Bronchial epithelial cell (primary cell): ENCODE data around the gene AKAP11. TPM values are rescaled to one million over a fixed set of nuclear protein-coding genes. Genes with fewer than 3 reads are reported as not detected.
A peak's percentile ranks its signal among the peaks of the same experiment; 100 is the strongest.

Experiments
- DNase-seq: peaks from one replicate; pipeline ENCODE4 v3.0.0-alpha.2; 2010; ENCODE audit warnings: low read depth
- FAIRE-seq: peaks from 2 replicates; lab custom pipeline; 2011; peaks lifted over from hg19 to GRCh38; lab: Jason Lieb, UNC
- H3K27me3 ChIP-seq: 2 replicates; pipeline ENCODE4 v1.5.1; 2011; ENCODE audit warnings: low read length; ENCODE audit not compliant: control insufficient read depth, insufficient read depth
- H3K36me3 ChIP-seq: 2 replicates; pipeline ENCODE4 v1.5.1; 2011; ENCODE audit warnings: low read length; ENCODE audit not compliant: control insufficient read depth, insufficient read depth
- H3K4me3 ChIP-seq: 2 replicates; pipeline ENCODE4 v1.5.1; 2011; ENCODE audit warnings: mild to moderate bottlenecking, low read depth, low read length, control low read depth
- total RNA-seq: library from RNA; depleted of rRNA; stranded (reverse); fragments of >200 nt; gene quantifications from 2 replicates; pipeline ENCODE4 v1.2.1, GENCODE V29; 2014
- TF ChIP-seq, protein P1 (sequence below): IDR thresholded peaks from 2 replicates; pipeline ENCODE4 v1.5.1; 2011; ENCODE audit warnings: mild to moderate bottlenecking, moderate library complexity, low read length, control low read depth, inconsistent platforms; ENCODE audit not compliant: insufficient read depth, severe bottlenecking

AKAP11 gene
- total RNA-seq, 1 donor from 2014 or later: 13.4 TPM

DNA sequence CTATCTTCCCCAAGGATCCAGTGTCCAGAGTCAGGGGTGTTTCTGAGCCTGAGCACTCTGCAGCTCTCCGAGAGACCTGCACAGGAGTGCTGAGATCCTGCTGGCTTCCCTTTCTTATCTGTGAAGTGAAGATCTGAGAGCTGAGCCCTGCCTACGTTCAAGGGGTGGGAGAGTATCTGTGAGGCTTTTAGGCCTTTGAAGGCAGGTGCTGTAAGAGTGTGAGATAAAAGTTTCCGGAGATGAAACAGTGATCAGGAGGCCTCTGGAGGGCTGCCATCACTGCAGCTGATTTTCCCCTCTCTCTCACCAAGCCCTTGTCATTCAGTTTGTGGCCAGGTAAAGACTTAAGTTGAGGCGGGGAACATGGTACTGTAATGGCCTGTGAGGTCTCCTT lies 83.1 kb downstream of the AKAP11 start:
- no peak for DNase-seq
- Histone ChIP-seq H3K4me3 (no peak overlapping the region), H3K36me3 (no peaks in the 10 kb centered on the region), H3K27me3 (no peaks in the 10 kb centered on the region)
- FAIRE-seq: no peak
- TF ChIP-seq, protein P1, sequence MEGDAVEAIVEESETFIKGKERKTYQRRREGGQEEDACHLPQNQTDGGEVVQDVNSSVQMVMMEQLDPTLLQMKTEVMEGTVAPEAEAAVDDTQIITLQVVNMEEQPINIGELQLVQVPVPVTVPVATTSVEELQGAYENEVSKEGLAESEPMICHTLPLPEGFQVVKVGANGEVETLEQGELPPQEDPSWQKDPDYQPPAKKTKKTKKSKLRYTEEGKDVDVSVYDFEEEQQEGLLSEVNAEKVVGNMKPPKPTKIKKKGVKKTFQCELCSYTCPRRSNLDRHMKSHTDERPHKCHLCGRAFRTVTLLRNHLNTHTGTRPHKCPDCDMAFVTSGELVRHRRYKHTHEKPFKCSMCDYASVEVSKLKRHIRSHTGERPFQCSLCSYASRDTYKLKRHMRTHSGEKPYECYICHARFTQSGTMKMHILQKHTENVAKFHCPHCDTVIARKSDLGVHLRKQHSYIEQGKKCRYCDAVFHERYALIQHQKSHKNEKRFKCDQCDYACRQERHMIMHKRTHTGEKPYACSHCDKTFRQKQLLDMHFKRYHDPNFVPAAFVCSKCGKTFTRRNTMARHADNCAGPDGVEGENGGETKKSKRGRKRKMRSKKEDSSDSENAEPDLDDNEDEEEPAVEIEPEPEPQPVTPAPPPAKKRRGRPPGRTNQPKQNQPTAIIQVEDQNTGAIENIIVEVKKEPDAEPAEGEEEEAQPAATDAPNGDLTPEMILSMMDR: no peak

DNA sequence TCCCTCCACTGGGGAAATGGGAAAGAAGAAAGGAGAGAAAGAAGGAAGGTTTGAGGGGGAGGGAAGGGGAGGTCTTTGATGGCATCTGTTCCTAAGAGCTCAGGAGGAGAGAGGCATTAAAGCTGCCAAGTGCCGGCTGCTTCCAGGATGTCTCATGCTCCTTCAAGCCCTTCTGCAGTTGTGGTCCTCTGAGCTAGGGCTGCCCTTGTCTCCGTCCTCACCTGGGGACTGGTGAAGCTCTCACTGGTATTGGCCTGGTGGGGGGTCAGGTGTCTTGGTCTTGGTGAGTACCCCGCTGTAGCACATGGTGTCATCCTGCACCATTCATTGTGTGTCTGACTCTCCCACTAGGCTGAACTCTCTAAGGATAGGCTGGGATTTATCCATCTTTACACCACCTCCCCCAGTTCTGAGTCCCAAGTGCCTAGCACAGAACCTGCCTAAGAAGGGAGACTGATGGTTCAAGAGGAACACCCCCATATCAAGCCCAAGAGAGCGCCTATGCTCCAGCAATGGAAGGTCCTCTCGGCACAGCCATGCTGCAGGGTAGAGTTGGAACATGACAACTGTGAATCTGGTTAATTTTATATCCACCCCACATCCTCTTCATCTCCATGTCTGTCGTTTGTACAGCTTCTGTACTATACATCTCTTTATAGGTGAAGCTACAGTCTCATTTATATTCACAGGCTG lies 83.7 kb downstream of the AKAP11 start:
- Histone ChIP-seq H3K4me3 (no peak overlapping the region), H3K36me3 (no peaks in the 10 kb centered on the region), H3K27me3 (no peaks in the 10 kb centered on the region)
- TF ChIP-seq, protein P1: no peak
- DNase-seq (no peak), FAIRE-seq (peak; percentile 72)

DNA sequence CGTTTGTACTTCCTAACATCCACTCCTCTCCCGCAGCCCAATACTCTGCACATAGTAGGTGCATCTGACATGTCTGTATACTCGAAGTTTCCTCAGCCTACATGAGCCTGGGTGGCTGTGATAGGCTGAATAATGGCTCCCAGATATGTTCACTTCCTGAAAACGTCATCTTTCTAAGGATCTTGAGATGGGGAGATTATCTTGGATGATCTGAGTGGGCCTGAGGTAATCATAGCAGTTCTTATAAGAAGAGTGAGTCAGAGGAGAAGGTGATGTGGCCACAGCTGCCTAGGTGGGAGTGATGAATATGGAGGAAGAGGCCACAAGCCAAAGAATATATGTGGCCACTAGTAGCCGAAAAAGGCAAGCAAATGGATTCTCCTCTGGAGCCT lies 84.2 kb downstream of the AKAP11 start:
- DNase-seq (no peak), FAIRE-seq (peak; percentile 32)
- TF ChIP-seq, protein P1: no peak
- no peaks in the 10 kb centered on the region for H3K27me3 ChIP-seq
- H3K36me3 ChIP-seq: no peaks in the 10 kb centered on the region
- H3K4me3 ChIP-seq: no peak overlapping the region

DNA sequence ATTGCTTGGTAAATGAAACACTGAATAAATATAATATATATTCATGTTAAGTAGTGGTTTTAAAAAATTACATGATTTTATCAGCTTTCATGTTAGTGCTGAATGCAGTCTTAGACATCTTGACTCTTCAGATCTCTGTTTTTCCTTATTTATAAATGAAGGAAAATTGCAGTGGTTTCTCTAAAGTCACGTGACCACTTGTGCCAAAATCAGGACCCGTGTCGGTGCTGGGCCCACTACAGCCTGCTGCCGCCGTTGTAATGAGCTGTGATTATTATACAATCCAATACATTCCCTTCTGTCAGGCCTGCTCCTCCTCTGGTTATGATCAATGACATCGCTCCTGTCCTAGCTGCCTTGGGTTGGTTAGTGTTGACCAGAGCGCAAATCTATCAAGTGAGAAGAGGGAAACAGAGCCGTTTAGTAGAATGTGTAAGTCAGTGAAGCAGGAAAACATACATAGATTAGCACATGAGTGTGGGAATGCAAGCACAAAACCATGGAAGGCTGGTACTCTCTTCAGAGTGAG lies 88.2 kb downstream of the AKAP11 start:
- TF ChIP-seq, protein P1: no peak
- no peak for DNase-seq
- H3K36me3 ChIP-seq: no peaks in the 10 kb centered on the region
- FAIRE-seq: no peak
- no peaks in the 10 kb centered on the region for H3K27me3 ChIP-seq
- no peak overlapping the region for H3K4me3 ChIP-seq

DNA sequence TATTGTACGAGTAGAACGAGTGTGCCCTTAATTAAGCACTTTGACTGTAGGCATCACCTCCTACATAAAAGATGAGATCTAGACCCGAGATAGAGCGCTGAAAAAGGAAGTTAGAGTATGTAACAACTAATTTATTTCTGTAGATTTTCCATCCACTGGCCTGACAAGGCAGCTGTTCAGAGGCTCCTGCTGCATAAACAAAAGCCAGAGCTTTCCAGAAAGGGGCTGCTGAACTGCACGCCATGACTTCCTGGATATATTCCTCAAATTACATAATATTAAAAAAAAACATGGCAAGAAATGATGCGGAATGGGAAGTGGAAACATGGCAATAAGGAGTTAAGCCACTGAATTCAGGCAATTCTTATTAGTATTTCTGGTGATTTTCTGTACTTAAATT lies 89.7 kb downstream of the AKAP11 start:
- H3K4me3 ChIP-seq: no peak overlapping the region
- DNase-seq: no peak
- H3K36me3 ChIP-seq: no peaks in the 10 kb centered on the region
- TF ChIP-seq, protein P1: no peak
- FAIRE-seq: no peak
- H3K27me3 ChIP-seq: no peaks in the 10 kb centered on the region
